CD4-positive, alpha-beta T cell treated with Interleukin-17A for 1 hour (primary cell): ENCODE data around the gene GSTA4.
"Not testable (repeated sequence)": the region's sequence is repeated elsewhere in the genome, so short reads cannot be mapped to it uniquely, and the experiment has no call there.

Experiments
- DNase-seq: peaks from one replicate; pipeline ENCODE4 v3.0.0-alpha.2; 2020

The GSTA4 gene

DNA sequence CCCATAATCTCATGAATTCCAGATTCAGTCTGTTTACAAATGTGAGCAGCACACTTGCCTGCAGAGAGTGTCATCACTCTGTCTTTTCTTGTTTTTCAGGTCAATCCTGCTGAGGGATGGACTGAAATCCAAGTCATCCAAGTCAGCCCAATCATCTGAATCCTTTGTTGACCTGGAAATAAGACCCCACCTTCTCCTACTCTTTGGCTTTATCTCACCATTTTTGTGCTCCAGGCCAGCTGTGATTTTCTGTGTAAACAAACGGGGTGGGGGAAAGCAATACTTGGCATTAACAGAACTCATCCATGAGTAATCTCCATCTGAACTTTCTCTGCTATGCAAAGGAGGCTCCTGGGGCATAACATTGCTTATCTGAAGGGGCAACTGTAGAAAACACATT is 16.9 kb upstream of the GSTA4 start:
- no peak for DNase-seq

DNA sequence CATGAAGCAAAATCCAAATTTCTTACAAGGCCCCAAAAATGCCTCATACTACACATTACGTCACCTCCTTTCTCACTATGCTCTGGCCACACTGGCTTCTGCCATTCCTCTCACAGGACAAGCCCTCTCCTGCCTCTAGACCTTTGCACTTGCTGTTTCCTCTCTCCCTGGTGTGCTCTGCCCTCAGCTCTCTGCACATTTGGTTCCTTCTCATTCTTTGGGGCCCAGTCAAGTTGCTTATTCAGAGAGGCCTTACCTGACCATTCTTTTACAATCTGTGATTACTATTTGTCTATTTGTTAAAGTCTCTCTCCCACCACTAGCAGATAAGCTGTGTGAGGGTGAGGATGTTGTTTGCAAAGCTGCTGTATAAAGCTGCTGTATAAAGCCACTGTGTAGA is 15.4 kb upstream of the GSTA4 start:
- DNase-seq, result no peak

DNA sequence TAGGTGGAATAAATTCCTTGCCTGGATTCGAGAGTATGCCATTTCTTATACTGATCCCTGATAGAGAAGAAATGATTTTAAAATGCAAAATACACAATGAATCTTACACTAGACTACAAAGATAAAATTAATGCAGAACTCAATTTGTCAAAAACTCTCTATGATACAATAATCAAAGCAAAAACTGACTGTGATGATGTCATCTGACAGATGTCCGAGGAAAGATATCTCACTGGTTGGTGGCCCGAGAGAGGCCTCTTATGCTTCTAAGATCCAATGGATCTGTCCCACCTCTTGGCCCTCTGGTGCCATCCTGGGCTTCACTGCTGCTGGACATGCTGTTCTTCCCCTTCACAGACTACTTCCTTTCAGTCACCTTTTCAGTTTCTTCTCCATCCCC is 14.4 kb upstream of the GSTA4 start:
- DNase-seq, result no peak

DNA sequence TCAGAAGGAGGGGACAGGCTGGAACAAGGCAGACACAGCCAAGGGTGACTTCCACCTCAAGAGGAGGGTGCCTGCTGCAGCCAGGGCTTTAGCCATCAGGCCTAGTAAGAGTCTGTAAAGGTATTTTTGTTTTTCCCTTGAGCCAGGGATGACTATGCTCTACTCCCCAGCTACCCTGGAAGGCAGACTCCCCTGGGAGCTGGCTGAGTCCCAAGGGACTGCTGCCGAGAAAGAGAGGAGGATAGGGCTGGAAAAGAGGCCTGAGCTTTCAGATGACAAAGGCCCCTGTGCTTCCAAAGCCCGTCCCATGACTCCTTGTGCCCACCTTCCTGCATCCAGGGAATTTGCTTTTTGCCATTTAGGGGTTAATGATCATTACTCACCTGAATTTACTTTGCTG is 14.0 kb upstream of the GSTA4 start:
- DNase-seq, result no peak

DNA sequence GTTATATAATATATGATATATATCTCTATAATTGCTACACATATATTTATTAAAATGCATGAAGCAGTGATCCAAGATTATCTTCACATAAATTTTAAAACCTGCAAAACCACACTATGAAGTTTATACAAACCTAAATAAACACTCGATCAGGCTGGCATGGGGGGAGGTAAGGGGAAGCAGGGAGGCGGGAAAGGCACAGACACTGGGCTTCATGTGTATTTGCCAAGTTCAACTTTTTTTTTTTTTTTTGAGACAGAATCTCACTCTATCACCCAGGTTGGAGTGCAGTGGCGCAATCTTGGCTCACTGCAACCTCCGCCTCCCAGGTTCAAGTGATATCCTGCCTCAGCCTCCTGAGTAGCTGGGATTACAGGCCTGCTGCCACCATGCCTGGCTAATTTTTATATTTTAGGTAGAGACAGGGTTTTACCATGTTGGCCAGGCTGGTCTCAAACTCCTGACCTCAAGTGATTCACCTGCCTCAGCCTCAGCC is 13.2 kb upstream of the GSTA4 start:
- not testable (repeated sequence) for DNase-seq

DNA sequence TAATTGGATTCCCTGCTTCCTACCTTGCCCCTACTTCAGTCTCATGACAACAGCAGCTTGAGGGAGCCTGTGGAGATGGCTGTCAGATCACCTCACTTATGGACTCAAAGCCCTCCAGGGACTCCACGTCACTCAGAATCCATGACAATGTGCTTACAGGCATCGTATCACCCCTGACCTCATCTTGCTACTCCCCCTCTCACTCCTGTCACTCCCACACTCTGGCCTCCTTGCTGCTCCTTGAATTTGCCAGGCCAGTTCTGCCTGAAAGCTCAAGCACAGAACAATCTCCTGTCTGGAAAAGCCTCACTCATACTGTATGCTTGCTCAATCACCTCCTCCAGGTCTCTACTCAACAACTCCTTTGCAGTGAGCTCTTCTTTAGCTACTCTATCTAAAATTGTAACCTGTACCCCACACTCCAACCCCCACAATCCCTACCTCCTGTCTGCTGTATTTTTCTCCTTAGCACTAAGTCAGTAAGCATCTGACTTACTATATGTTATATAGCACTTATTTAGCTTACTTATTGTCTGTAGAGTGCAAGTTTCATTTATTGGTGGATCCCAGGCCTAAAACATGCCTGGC is 10.7 kb upstream of the GSTA4 start:
- DNase-seq, result no peak

DNA sequence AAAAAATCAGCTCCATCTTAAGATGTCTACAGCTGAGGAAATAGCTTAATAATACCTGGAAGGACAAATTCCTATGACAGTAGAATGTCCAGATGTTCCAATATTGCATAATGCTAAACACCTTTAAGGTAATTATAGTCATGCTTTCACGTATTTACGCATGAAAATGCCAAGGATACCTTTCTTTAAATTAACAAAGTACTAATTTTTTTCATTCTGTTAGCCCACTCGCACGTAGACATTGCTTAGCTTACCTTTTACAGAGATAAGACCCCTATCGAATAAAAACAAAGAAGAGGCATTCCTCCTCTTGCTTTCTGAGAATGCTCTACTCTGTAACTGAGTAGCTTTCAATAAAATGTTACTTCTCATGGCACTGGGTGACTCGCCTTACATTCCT is 4.4 kb upstream of the GSTA4 start:
- no peak for DNase-seq

DNA sequence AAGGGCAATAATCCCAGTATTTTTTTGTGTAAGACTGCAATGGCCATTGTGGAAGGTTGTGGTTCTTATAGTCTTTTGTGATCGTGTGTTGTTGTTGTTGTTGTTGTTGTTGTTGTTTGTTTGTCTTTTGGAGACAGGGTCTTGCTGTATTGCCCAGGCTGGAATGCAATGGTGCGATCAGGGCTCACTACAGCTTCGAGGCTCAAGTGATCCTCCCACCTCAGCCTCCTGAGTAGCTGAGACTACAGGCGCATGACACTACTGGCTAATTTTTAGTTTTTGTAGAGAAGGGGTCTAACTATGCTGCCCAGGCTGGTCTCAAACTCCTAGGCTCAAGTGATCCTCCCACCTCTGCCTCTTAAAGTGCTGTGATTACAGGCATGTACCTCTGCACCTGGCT is 3.5 kb upstream of the GSTA4 start:
- DNase-seq, result no peak

DNA sequence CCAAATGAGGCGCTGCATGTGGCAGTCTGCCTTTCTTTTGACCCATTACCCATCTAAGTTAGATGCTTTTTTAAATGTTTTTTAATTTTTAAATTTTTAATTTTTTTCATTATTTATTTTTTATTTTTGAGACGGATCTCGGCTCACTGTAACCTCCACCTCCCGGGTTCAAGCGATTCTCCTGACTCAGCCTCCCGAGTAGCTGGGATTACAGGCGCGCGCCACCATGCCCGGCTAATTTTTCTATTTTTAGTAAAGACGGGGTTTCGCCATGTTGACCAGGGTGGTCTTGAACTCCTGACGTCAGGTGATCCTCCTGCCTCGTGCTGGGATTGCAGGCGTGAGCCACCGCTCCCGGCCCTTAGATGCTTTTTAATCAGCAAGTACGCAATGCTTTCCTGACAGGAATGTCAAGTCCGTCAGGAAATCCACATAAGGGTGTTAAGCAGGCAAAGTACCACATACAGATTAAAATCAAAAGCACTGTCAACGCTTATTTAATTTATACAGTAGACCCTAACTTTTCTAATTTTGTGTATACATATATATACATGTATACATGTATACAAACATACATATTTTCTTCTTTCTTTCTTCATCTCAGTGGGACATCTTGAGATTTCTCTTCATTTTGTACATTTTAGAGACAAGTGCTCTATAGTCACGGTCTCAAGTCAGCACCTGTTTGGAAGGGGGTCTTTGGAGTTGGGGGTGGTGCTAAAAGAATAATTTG is 995 bp upstream of the GSTA4 start:
- DNase-seq, result peak; percentile 54

DNA sequence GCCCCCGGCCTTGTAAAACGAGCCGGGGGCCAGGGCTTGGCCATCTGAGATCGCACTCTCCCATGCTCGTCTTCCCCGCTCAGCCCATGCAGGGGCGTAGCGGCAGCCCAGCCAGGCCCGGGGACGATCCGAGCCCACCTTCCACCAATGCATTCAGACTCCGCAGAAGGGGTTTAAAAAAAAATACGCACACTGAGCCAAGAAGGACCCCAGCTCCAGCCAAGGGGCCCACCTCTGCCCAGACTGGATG is 320 bp downstream of the GSTA4 start:
- DNase-seq, result no peak

DNA sequence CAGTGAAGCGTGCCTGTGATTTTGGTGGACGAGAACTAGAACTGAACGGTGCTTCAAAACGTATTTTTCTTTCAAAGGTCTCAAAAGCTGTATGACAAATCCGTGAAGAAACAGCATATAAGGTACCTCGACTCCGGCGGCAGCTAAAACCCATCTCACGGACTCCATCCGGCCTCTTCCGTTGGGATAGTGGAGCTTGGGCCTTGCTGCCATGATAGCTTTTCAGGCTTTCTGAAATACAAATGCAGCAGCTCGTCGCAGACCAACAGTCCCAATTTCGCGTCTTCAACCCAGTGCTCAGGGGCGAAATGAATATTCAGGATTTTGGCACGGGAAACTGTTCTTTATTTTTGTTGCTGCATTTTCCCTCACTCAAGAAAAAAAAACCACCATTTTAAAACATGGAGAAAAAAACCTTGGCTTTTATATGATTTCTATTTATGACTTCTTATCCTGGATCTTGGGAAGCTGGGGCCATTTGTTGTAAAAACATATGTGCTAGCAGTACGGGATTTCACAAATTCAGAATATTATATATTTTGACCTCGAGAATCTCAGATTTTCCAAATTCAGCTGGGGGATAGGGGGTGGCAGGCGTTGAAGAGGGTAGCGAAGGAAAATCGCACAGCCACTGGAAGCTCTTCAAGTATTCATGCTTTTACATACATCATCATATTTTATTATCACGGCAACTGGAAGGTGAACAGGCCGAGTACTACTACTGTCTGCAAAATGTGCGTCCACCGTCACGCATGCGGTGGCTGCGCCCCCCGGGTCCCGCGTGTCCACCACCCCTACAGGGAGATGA is 849 bp downstream of the GSTA4 start:
- DNase-seq, result no peak

DNA sequence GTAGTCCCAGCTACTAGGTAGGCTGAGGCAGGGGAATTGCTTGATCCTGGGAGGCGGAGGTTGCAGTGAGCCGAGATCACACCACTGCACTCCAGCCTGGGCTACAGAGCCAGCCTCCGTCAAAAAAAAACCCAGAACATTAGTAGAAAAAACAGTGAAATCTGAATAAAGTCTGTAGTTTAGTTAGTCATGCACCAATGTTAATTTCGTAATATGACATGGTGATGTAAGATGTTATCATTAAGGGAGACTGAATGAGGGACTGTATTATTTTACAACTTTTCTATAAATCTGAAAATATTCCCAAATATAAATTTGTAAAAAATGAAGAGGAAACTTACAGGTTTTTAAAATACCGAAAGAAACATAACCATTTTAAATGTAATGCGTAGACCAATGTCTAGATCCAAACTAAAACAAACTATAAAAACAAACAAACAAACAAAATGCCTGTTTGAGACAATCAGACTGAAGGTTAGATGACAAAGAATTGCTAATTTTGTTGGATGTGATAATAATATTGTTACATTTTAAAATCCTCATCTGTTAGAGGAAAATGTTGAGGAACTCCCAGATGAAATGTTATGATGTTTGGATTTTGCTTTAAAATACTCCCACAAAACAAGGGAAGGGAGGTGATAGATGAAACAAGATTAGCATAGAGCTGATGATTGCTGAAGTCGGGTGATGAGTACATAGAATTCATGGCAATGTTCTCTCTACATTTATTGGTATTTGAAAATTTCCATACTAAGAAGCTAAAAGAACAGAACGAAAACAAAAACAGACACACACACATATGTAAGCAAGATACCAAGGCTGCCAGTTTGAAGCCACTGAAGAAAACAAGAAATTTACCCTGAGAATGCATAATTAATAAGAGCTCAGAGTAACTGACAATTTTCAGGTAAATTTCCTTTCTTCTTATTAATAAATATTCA is 1.8 kb downstream of the GSTA4 start:
- DNase-seq, result no peak

DNA sequence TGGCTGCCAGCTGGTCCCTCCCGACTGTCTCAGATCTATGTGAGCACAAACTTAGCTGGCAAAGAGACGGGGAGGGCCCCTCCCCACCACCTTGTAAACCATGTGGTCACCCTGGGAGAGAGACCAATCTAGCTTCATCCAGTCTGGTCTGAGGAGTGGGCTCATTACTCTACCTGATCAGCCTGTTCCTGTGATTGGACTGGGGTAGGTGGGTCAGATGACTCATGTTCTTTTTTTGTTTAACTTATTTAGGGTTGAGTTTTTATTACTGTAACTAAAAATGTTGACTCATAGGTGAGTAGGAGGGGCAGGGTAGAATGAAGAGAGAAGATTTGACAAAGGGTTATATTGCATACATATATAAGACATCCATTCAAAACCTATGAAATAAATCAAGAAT is 4.7 kb downstream of the GSTA4 start:
- DNase-seq, result no peak

DNA sequence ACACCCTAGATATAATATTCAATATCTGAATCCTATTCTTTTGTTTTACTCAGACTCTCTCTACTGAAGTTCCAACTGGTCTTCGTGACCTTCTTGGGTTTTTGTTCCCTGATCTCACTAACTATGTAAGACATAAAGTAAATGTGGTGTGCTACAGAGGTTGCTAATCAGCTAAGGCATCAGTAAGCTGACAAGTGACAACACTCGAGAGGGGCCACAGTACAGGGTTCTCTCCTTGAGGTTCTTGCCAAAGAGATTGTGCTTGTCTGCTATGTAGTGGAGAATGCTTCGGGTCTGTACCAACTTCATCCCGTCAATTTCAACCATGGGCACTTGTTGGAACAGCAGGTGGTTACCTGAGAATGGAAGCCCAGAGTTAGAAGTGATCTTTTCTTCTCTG is 9.9 kb downstream of the GSTA4 start:
- DNase-seq, result no peak

DNA sequence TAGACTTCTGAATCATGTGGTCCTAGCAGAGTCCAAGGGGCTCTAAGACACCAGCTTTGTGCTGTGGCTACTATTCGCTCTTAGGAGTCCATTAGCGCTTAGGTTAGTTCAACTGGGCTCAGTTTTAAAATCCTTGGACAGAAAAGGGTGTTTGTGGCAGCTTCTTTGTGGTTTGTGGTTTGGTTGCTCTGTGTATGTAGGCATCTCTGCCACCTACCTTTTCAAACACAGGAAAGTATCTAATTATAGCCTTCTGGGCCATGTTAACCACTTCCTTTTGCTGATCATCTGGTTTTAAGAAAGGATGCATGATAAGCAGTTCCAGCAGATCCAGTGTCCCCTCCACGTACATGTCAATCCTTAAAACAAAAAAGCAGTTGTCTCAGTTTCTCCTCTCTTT is 10.8 kb downstream of the GSTA4 start:
- DNase-seq, result peak; percentile 77

DNA sequence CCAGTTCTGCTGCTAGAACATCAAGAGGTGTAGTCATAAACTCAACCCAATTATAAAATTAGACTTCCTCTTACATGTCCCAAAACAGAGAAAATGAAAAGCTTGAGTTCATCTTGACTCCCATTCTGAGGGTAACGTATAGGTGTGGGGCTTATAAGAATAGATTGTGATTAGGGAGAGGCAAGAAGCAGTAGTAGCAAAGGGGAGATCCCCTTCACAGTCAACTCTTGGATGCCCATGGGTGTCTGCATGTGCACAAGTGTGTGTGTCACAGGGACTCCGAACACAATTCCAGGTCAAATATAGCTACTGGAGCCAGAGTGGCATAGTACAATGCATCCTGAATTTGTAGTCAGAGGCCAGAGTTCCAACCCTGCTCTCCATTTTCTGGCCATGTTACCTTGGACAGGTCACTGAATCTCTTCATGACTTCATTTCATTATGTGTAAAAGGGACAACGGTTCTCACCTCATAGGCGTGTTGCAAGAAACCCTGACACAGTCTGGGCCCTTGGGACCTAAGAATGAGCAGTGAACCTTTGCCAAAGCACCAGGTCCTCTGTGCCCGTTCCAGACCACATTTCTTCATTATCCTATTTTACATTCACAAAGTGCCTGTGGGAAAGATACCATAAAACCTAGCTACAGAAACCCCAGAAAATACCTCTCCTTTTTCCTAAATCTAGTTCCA is 11.8 kb downstream of the GSTA4 start:
- DNase-seq, result no peak

DNA sequence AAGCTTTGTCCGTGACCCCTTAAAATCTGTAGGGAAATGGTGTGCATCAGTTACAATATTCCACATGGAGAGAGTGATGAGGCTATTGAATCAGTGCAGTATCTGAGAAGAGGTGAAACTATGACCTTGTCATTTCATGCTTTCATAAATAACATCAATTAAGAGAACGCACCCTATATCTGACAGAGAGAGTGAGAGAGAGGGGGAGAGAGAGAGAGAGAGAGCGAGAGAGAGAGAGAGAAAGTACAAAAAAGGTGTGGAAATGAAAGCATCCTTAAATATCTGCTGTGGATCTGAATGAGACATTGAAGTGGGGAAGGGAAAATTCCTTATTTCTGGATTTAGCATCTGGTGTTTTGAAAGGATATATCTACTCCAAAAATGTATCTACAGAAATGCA is 12.4 kb downstream of the GSTA4 start:
- DNase-seq, result no peak

DNA sequence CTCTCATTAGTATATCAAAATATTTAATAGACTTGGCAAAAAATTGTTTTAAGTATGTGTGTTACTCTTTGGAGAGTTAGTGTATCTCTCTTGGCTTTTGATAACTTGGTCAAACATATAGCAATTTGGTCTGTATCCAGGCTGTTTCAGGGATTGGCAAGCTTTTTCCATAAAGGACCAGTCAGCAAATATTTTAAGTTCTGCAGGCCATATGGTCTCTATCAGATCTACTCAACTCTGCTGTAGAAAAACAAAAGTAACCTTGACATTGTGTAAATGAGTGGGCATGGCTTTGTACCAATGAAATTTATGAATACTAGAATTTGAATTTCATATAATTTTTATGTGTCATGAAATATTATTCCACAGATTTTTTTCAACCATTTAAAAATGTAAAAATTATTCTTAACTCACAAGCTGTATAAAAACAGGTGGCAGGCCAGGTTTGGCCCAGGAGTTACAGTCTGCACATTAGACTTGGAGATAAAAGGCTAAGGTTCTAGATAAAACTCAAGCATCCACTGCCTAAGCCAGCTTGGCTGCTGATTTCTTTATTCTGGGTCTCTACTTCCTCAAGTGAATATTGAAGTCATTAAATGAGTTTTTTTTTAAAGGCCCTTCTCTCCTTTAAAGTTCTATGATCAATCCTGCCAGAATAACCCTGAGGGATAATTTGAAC is 13.7 kb downstream of the GSTA4 start:
- DNase-seq, result no peak

DNA sequence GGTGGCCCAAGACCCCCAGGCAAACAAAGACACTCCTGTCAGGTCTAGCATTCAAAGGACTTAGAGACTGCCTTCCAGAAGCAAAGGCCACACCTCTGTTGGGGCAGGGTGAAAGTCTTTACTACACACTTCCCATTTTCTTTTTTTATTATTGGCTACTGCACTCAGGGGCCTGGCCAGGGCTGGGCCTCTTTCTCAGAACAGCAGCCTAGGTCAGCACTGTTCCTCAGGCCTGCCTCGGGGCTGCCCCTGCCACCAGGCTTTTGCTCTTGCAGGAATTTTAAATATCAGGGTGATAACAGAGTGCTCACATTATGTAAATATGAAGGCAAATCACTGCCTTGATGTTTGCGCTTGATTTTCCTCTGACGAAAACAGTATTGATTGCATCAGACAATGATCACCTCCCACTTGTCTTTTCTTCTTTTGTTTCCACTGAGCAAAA is 18.5 kb downstream of the GSTA4 start:
- DNase-seq, result no peak

DNA sequence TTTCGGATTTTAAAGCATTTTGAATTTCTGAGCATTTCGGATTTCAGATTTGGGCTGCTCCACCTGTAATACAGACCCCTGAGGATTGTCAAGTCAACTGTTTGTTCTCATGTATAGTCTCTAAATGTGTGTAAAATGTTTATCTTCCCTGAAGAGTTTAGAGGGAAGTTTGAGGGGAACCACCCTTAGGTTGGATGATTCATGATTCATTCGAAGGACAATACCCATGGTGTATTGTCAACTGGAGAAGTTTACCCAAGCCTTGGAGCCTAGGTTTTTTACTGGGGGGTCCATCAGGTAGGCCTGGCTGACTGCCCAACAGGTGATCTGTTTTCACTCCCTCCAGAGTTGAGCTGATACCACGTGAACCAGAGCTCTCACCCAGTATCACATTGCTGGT is 18.9 kb downstream of the GSTA4 start:
- DNase-seq, result no peak

DNA sequence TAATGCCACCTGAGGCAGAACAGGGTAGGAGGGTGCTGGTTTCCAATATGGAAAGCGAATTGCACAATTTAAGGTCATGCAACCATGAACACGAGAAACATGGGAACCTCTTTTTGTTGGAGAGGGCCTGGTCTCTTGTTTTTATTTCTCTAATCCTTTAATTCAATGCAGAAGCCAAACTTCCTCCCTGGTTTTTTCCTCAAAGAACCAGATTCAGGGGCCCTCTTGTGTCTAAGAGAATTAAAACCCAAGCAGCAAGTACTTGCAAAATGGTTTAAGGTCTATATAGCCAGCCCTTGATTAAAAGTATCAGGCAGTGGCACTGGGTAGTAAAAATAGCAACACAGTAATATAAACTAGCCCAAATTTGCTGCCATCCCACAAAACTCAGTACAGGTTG is 19.5 kb downstream of the GSTA4 start:
- DNase-seq, result no peak

DNA sequence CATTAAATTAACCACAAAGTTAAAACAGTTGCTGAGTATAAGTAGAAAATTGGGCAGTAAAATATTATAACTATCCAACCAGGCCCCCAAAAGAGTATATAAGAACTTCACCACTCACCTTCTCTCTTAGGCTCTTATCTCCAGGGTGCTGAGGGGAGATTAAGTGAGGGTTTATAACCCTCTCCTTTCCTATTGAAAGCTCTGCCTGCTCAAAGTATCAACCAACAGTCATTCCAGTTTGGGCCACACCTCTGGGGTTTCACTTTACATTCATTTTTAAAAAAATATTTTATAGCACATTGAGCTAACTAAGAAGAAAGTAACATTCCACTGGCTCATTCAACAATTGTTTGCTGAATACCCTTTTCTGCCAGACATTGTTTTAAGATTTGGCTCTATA is 22.1 kb downstream of the GSTA4 start:
- no peak for DNase-seq
